Hepatocyte (in vitro differentiated cells): Measurements from ENCODE around the gene ZBED4. TPM values are rescaled to one million over a fixed set of nuclear protein-coding genes. Genes with fewer than 3 reads are reported as not detected.

ENCODE experiments used
- DNase-seq: peaks from one replicate; pipeline ENCODE4 v3.0.0-alpha.2; 2016; ENCODE audit warnings: low spot score
- H2AFZ ChIP-seq: fragments of 200-600 bp; sonication (generic); 2 replicates; pipeline ENCODE4 v1.6.0; 2016; ENCODE audit warnings: antibody characterized with exemption, mild to moderate bottlenecking
- H3K27ac ChIP-seq: fragments of 200-600 bp; sonication (generic); 2 replicates; pipeline ENCODE4 v1.5.1; 2016; ENCODE audit warnings: mild to moderate bottlenecking
- H3K27me3 ChIP-seq: fragments of 200-600 bp; sonication (generic); 2 replicates; pipeline ENCODE4 v1.6.1; 2016
- H3K36me3 ChIP-seq: fragments of 200-600 bp; sonication (generic); replicated peaks from 2 replicates; pipeline ENCODE4 v1.5.1; 2016; ENCODE audit warnings: low read depth; ENCODE audit not compliant: insufficient read depth
- H3K4me1 ChIP-seq: fragments of 200-600 bp; sonication (generic); 2 replicates; pipeline ENCODE4 v1.5.1; 2016; ENCODE audit warnings: mild to moderate bottlenecking, moderate library complexity; ENCODE audit not compliant: insufficient read depth
- H3K4me2 ChIP-seq: fragments of 200-600 bp; sonication (generic); 2 replicates; pipeline ENCODE4 v1.6.0; 2016
- H3K4me3 ChIP-seq: fragments of 200-600 bp; sonication (generic); 2 replicates; pipeline ENCODE4 v1.5.1; 2016; ENCODE audit warnings: mild to moderate bottlenecking
- H3K79me2 ChIP-seq: fragments of 200-600 bp; sonication (generic); 2 replicates; pipeline ENCODE4 v1.6.0; 2017; ENCODE audit warnings: mild to moderate bottlenecking
- H3K9me2 ChIP-seq: fragments of 200-600 bp; sonication (generic); replicated peaks from 2 replicates; pipeline ENCODE4 v1.6.0; 2017; ENCODE audit warnings: mild to moderate bottlenecking; ENCODE audit not compliant: insufficient read depth
- H3K9me3 ChIP-seq: fragments of 200-600 bp; sonication (generic); 2 replicates; pipeline ENCODE4 v1.5.1; 2016; ENCODE audit warnings: low read depth, mild to moderate bottlenecking
- H4K20me1 ChIP-seq: fragments of 200-600 bp; sonication (generic); 2 replicates; pipeline ENCODE4 v1.6.0; 2016; ENCODE audit warnings: mild to moderate bottlenecking; ENCODE audit not compliant: insufficient read depth, poor library complexity, severe bottlenecking
- CTCF ChIP-seq: fragments of 200-600 bp; sonication (generic); IDR thresholded peaks from 2 replicates; pipeline ENCODE4 v1.5.1; 2016; ENCODE audit warnings: antibody characterized with exemption, mild to moderate bottlenecking; ENCODE audit not compliant: poor library complexity
- EZH2 ChIP-seq: fragments of 200-600 bp; sonication (generic); IDR thresholded peaks from 2 replicates; pipeline ENCODE4 v1.6.1; 2016; ENCODE audit warnings: antibody characterized with exemption, mild to moderate bottlenecking, borderline replicate concordance
- EZH2phosphoT487 ChIP-seq: fragments of 200-600 bp; sonication (generic); IDR thresholded peaks from one replicate; pipeline ENCODE4 v1.6.1; 2018; ENCODE audit warnings: antibody characterized with exemption, mild to moderate bottlenecking, low read depth, moderate library complexity; ENCODE audit not compliant: unreplicated experiment, severe bottlenecking
- WGBS: methylation state at CpG from one replicate; pipeline ENCODE4 v1.1.6; 2016; ENCODE audit warnings: low lambda C conversion rate; ENCODE audit errors: missing lambda C conversion rate; 5-methylcytosine and 5-hydroxymethylcytosine counted together
- polyA plus RNA-seq: library from polyadenylated mRNA; unstranded; fragments of >200 nt; fragmentation: Nextera tagmentation; extraction: Ambion mirVana; gene quantifications from 2 replicates; pipeline ENCODE4 v1.2.1, GENCODE V29; 2016
- total RNA-seq: library from RNA; depleted of rRNA; stranded (reverse); fragments of >200 nt; gene quantifications from 2 replicates; pipeline ENCODE4 v1.2.3, GENCODE V29; 2014

ZBED4 gene
- total and polyA plus RNA-seq, 2 experiments from 2014 or later = 14.9 to 16.3 TPM

GRCh38 chr22:49936018-49936972, 82.7 kb downstream of the ZBED4 start:
- Histone ChIP-seq H3K27me3 (no peaks in the 10 kb centered on the region), H3K9me3 (no peaks in the 10 kb centered on the region), H3K9me2 (no peaks in the 10 kb centered on the region), H2AFZ (no peak overlapping the region), H3K4me1 (peaks cover 22% of the 10 kb centered on the region), H3K4me2 (peak overlapping the region; percentile 68), H4K20me1 (no peaks in the 10 kb centered on the region), H3K36me3 (no peaks in the 10 kb centered on the region), H3K4me3 (no peak overlapping the region), H3K27ac (peak overlapping the region; percentile 73), H3K79me2 (no peaks in the 10 kb centered on the region)
- WGBS = 30% methylated on average over 12 of the region's 52 CpGs
- TF ChIP-seq CTCF = no peak
- TF ChIP-seq EZH2 = no peak
- TF ChIP-seq EZH2phosphoT487 = no peak
- DNase-seq = peak; percentile 96

- H3K4me2 ChIP-seq = peak overlapping the region; percentile 68
These were observed 83.5 kb downstream of the ZBED4 start for GRCh38 chr22:49936973-49937757.

More at GRCh38 chr22:49936973-49937757, 83.5 kb downstream of the ZBED4 start:
- Histone ChIP-seq H3K9me2 (no peaks in the 10 kb centered on the region), H3K4me3 (no peak overlapping the region), H3K27ac (peak overlapping the region; percentile 73), H3K36me3 (no peaks in the 10 kb centered on the region), H2AFZ (no peak overlapping the region), H4K20me1 (no peaks in the 10 kb centered on the region), H3K4me1 (peaks cover 22% of the 10 kb centered on the region), H3K79me2 (no peaks in the 10 kb centered on the region), H3K27me3 (no peaks in the 10 kb centered on the region), H3K9me3 (no peaks in the 10 kb centered on the region)
- 86% methylated on average over 19 of the region's 21 CpGs for WGBS
- peak; percentile 33 for DNase-seq
- TF ChIP-seq EZH2 (no peak), EZH2phosphoT487 (no peak), CTCF (no peak)
